K562 (cell line): ENCODE data around the gene SH3BGRL2. TPM values are rescaled to one million over a fixed set of nuclear protein-coding genes. Genes with fewer than 3 reads are reported as not detected.

ENCODE experiments used
- CBX5 ChIP-seq: IDR thresholded peaks from 2 replicates; pipeline ENCODE4 v1.6.1; 2014; ENCODE audit warnings: low read depth, borderline replicate concordance
- CCAR2 ChIP-seq: fragments of 200-400 bp; formaldehyde crosslinking; IDR thresholded peaks from 2 replicates; pipeline ENCODE4 v1.6.1; 2017; ENCODE audit warnings: mild to moderate bottlenecking, low read depth, low read length
- CHD2 ChIP-seq: IDR thresholded peaks from 2 replicates; pipeline ENCODE4 v1.6.1; 2011; ENCODE audit warnings: low read depth, low read length
- SMAD1 ChIP-seq: fragments of 150-350 bp; IDR thresholded peaks from 2 replicates; pipeline ENCODE4 v1.6.1; 2014; ENCODE audit warnings: low read length, low read depth; ENCODE audit not compliant: partially characterized antibody
- YY1 ChIP-seq, 3 experiments: IDR thresholded peaks; 2 replicates each; pipeline ENCODE4 v1.6.1; 2011; ENCODE audit warnings: low read length in 2 of 3, mild to moderate bottlenecking in 2 of 3, moderate library complexity in 2 of 3, borderline replicate concordance in 1 of 3, control low read depth in 1 of 3, low read depth in 1 of 3; ENCODE audit not compliant: insufficient read depth in 3 of 3, insufficient replicate concordance in 2 of 3, control insufficient read depth in 1 of 3, insufficient read length in 1 of 3; ENCODE audit errors: extremely low read depth in 1 of 3
- polyA plus RNA-seq, 8 experiments: library from polyadenylated mRNA; depleted of rRNA in 4 of 8; stranded (reverse) in 5 of 8; unstranded in 3 of 8; fragments of >200 nt; fragmentation: Nextera tagmentation in 2 of 8; fragmentation: Illumina TruSeq in 1 of 8; extraction: Ambion mirVana in 2 of 8; extraction: Trizol in 1 of 8; gene quantifications; 2 replicates each; pipeline versions ENCODE4 v1.2.1 to v1.2.3, GENCODE V29; 2011 to 2014; ENCODE audit warnings: inconsistent platforms in 1 of 8, missing spikeins in 1 of 8
- total RNA-seq, 7 experiments: library from RNA; depleted of rRNA in 6 of 7; stranded (reverse); fragments of >200 nt in 6 of 7; fragmentation: Illumina TruSeq in 2 of 7; extraction: Trizol in 2 of 7; gene quantifications; 2 replicates each; pipeline versions ENCODE4 v1.2.1 to v1.2.3, GENCODE V29; 2011 to 2021; ENCODE audit warnings: low replicate concordance in 1 of 7
- TF ChIP-seq, protein P1 (sequence below): fragments of 150-350 bp; conservative IDR thresholded peaks from 2 replicates; pipeline ENCODE4 v1.6.1; 2014; ENCODE audit warnings: low read length
- TF ChIP-seq, protein P2 (sequence below): fragments of 450-650 bp; formaldehyde crosslinking; IDR thresholded peaks from 2 replicates; pipeline ENCODE4 v1.4.0; 2020; ENCODE audit warnings: mild to moderate bottlenecking, mixed read lengths
- TF ChIP-seq, protein P3 (sequence below): fragments of 450-650 bp; IDR thresholded peaks from 2 replicates; pipeline ENCODE4 v1.7.1; 2018; ENCODE audit warnings: mild to moderate bottlenecking, low read depth; ENCODE audit not compliant: partially characterized antibody

SH3BGRL2 gene
- total and polyA plus RNA-seq, 9 of the 15 experiments (the other 6 are each of a cell fraction or from before 2014, with no cell fraction given), result 4.4 to 12.1 (median 7.3) TPM

- TF ChIP-seq, protein P1, sequence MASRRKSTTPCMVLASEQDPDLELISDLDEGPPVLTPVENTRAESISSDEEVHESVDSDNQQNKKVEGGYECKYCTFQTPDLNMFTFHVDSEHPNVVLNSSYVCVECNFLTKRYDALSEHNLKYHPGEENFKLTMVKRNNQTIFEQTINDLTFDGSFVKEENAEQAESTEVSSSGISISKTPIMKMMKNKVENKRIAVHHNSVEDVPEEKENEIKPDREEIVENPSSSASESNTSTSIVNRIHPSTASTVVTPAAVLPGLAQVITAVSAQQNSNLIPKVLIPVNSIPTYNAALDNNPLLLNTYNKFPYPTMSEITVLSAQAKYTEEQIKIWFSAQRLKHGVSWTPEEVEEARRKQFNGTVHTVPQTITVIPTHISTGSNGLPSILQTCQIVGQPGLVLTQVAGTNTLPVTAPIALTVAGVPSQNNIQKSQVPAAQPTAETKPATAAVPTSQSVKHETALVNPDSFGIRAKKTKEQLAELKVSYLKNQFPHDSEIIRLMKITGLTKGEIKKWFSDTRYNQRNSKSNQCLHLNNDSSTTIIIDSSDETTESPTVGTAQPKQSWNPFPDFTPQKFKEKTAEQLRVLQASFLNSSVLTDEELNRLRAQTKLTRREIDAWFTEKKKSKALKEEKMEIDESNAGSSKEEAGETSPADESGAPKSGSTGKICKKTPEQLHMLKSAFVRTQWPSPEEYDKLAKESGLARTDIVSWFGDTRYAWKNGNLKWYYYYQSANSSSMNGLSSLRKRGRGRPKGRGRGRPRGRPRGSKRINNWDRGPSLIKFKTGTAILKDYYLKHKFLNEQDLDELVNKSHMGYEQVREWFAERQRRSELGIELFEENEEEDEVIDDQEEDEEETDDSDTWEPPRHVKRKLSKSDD, result no peak
- TF ChIP-seq CCAR2, result no peak
- no peak for TF ChIP-seq CBX5
- TF ChIP-seq, protein P2, sequence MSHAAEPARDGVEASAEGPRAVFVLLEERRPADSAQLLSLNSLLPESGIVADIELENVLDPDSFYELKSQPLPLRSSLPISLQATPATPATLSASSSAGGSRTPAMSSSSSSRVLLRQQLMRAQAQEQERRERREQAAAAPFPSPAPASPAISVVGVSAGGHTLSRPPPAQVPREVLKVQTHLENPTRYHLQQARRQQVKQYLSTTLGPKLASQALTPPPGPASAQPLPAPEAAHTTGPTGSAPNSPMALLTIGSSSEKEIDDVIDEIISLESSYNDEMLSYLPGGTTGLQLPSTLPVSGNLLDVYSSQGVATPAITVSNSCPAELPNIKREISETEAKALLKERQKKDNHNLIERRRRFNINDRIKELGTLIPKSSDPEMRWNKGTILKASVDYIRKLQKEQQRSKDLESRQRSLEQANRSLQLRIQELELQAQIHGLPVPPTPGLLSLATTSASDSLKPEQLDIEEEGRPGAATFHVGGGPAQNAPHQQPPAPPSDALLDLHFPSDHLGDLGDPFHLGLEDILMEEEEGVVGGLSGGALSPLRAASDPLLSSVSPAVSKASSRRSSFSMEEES (CRISPR knock-in tag), result no peak
- TF ChIP-seq, protein P3, sequence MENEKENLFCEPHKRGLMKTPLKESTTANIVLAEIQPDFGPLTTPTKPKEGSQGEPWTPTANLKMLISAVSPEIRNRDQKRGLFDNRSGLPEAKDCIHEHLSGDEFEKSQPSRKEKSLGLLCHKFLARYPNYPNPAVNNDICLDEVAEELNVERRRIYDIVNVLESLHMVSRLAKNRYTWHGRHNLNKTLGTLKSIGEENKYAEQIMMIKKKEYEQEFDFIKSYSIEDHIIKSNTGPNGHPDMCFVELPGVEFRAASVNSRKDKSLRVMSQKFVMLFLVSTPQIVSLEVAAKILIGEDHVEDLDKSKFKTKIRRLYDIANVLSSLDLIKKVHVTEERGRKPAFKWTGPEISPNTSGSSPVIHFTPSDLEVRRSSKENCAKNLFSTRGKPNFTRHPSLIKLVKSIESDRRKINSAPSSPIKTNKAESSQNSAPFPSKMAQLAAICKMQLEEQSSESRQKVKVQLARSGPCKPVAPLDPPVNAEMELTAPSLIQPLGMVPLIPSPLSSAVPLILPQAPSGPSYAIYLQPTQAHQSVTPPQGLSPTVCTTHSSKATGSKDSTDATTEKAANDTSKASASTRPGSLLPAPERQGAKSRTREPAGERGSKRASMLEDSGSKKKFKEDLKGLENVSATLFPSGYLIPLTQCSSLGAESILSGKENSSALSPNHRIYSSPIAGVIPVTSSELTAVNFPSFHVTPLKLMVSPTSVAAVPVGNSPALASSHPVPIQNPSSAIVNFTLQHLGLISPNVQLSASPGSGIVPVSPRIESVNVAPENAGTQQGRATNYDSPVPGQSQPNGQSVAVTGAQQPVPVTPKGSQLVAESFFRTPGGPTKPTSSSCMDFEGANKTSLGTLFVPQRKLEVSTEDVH, result no peak
- TF ChIP-seq YY1 (IDR thresholded peaks at IDR 0.05; ENCODE audit: borderline replicate concordance in 1 of 3, control insufficient read depth in 1 of 3, extremely low read depth in 1 of 3, insufficient read depth in 3 of 3, insufficient read length in 1 of 3, insufficient replicate concordance in 2 of 3, low read depth in 1 of 3, low read length in 2 of 3), result no peak
- TF ChIP-seq SMAD1, result no peak
- no peak for TF ChIP-seq CHD2
These were observed 4.3 kb upstream of the SH3BGRL2 start (continued) for GRCh38 chr6:79626811-79627210.
